Hepatocyte (in vitro differentiated cells): ENCODE results near the gene AGAP1.

Experiments
- CTCF ChIP-seq: fragments of 200-600 bp; sonication (generic); IDR thresholded peaks from 2 replicates; pipeline ENCODE4 v1.5.1; 2016; ENCODE audit warnings: antibody characterized with exemption, mild to moderate bottlenecking; ENCODE audit not compliant: poor library complexity
- EZH2 ChIP-seq: fragments of 200-600 bp; sonication (generic); IDR thresholded peaks from 2 replicates; pipeline ENCODE4 v1.6.1; 2016; ENCODE audit warnings: antibody characterized with exemption, mild to moderate bottlenecking, borderline replicate concordance
- EZH2phosphoT487 ChIP-seq: fragments of 200-600 bp; sonication (generic); IDR thresholded peaks from one replicate; pipeline ENCODE4 v1.6.1; 2018; ENCODE audit warnings: antibody characterized with exemption, mild to moderate bottlenecking, low read depth, moderate library complexity; ENCODE audit not compliant: unreplicated experiment, severe bottlenecking

DNA sequence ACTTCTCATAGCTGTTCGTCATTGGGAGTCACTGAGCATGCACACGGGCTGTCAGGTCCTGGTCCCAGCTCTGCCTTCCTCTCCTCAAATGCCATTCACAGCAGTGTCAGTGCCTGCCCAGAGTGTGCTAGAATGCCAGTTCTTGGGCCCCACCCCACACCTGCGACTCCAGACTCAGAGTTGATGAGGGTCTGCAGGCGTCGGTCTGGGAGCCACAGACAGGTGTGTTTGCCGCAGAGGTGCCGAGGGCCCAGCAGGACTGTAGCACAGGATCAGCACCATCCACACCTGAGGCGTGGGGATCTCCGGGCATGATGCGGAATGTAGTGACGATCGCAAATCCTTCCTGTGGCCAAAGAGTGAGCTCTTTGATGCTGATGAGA lies 56.5 kb downstream of the AGAP1 start:
- TF ChIP-seq EZH2, result no peak
- no peak for TF ChIP-seq CTCF
- no peak for TF ChIP-seq EZH2phosphoT487
